ENCODE measurements around the gene EI24. TPM values are rescaled to one million over a fixed set of nuclear protein-coding genes. Genes with fewer than 3 reads are reported as not detected.

The EI24 gene
- polyA plus RNA-seq, 1 of the 3 experiments (the other 2 are of a cell fraction): 85.5 TPM

DNA sequence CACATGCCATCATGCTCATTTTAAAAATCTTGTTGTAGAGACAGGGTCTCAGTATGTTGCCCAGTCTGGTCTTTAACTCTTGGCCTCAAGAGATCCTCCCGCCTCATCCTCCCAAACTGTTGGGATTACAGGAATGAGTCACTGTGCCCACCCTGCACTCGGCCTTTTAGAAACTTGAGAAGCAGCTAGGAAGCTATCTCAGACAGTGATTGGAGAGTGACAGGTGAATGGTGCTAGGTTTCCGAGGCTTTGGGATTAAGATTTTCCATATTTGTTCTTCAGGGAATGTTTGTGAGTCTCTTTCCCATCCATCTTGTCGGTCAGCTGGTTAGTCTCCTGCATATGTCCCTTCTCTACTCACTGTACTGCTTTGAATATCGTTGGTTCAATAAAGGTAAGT is 10.5 kb downstream of the EI24 start:
- ChIA-PET CTCF (interaction anchor here (1.3 kb wide), 1 partner anchor 10 kb away, joined by 3 read pairs; the partner anchor contains the start of gene EI24), POLR2A (no interaction called here)
- 86% methylated on average over 5 of the region's 5 CpGs for WGBS (ENCODE audit: low lambda C conversion rate)

DNA sequence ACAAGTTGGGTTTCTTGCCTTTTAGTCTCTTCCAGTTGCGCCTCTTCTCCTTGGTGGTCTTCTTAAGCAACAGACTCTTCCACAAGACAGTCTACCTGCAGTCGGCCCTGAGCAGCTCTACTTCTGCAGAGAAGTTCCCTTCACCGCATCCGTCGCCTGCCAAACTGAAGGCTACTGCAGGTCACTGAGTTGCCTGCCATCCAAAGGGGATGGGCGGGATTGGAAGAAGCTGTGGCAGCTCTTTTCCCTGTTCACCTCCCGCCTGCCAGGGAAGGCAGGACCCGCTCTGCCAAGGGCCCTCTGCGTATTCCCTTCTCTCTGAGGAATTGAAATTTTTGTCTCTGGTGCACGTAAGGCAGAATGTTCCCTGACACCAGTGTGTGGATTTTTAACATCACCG is 14.2 kb downstream of the EI24 start:
- CTCF ChIA-PET: interaction anchor here (1.7 kb wide), 1 partner anchor 14 kb away, joined by 6 read pairs; the partner anchor contains the start of gene EI24

More for the DNA sequence above, 10.5 kb downstream of the EI24 start:
- Histone ChIP-seq H3K36me3 (replicated peaks in 1 of 2; ENCODE audit: control insufficient read depth in 1 of 2, insufficient read depth in 2 of 2, low read length in 1 of 2) (peaks cover 75 to 88% of the 10 kb centered on the region in 2 experiments), H3K4me3 (ENCODE audit: low read depth in 2 of 2, low read length in 1 of 2) (no peak overlapping the region), H3K9me2 (no peaks in the 10 kb centered on the region), H3K79me2 (ENCODE audit: insufficient read depth) (no peaks in the 10 kb centered on the region), H4K20me1 (ENCODE audit: insufficient read depth) (no peaks in the 10 kb centered on the region), H3K4me1 (ENCODE audit: control insufficient read depth in 1 of 2, insufficient read depth in 2 of 2, low read depth in 1 of 2, low read length in 1 of 2) (no peaks in the 10 kb centered on the region), H3F3A (replicated peaks; ENCODE audit: insufficient read depth) (peaks cover 9% of the 10 kb centered on the region), H3K9ac (no peak overlapping the region), H3K27me3 (ENCODE audit: insufficient read depth) (no peaks in the 10 kb centered on the region), H3K27ac (ENCODE audit: low read depth in 2 of 2, low read length in 1 of 2) (no peak overlapping the region), H3K4me2 (no peak overlapping the region), H3K9me3 (no peaks in the 10 kb centered on the region), H2AFZ (ENCODE audit: low read depth) (no peak overlapping the region)
- DNase-seq: no peak
- TF ChIP-seq SIN3A (IDR thresholded peaks at IDR 0.05; ENCODE audit: borderline replicate concordance, low read depth, low read length) (no peak), GATA2 (CRISPR knock-in tag; IDR thresholded peaks at IDR 0.05) (no peak), FOXM1 (IDR thresholded peaks at IDR 0.05; ENCODE audit: low read depth) (no peak), RXRA (IDR thresholded peaks at IDR 0.05; ENCODE audit: borderline replicate concordance, low read depth) (no peak)
- TF ChIP-seq, protein P1, sequence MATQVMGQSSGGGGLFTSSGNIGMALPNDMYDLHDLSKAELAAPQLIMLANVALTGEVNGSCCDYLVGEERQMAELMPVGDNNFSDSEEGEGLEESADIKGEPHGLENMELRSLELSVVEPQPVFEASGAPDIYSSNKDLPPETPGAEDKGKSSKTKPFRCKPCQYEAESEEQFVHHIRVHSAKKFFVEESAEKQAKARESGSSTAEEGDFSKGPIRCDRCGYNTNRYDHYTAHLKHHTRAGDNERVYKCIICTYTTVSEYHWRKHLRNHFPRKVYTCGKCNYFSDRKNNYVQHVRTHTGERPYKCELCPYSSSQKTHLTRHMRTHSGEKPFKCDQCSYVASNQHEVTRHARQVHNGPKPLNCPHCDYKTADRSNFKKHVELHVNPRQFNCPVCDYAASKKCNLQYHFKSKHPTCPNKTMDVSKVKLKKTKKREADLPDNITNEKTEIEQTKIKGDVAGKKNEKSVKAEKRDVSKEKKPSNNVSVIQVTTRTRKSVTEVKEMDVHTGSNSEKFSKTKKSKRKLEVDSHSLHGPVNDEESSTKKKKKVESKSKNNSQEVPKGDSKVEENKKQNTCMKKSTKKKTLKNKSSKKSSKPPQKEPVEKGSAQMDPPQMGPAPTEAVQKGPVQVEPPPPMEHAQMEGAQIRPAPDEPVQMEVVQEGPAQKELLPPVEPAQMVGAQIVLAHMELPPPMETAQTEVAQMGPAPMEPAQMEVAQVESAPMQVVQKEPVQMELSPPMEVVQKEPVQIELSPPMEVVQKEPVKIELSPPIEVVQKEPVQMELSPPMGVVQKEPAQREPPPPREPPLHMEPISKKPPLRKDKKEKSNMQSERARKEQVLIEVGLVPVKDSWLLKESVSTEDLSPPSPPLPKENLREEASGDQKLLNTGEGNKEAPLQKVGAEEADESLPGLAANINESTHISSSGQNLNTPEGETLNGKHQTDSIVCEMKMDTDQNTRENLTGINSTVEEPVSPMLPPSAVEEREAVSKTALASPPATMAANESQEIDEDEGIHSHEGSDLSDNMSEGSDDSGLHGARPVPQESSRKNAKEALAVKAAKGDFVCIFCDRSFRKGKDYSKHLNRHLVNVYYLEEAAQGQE (IDR thresholded peaks at IDR 0.05; ENCODE audit: low read depth, low read length): no peak
- TF ChIP-seq, protein P2, sequence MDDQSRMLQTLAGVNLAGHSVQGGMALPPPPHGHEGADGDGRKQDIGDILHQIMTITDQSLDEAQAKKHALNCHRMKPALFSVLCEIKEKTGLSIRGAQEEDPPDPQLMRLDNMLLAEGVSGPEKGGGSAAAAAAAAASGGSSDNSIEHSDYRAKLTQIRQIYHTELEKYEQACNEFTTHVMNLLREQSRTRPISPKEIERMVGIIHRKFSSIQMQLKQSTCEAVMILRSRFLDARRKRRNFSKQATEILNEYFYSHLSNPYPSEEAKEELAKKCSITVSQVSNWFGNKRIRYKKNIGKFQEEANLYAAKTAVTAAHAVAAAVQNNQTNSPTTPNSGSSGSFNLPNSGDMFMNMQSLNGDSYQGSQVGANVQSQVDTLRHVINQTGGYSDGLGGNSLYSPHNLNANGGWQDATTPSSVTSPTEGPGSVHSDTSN (IDR thresholded peaks at IDR 0.05): no peak

More for the DNA sequence above, 14.2 kb downstream of the EI24 start:
- Histone ChIP-seq H3K27ac (ENCODE audit: low read depth in 2 of 2, low read length in 1 of 2) (no peak overlapping the region), H3K4me1 (ENCODE audit: control insufficient read depth in 1 of 2, insufficient read depth in 2 of 2, low read depth in 1 of 2, low read length in 1 of 2) (0 out of 4 replicates have a peak, but pooled peaks cover 0 to 3% of the 10 kb centered on the region in 2 experiments), H3K4me3 (ENCODE audit: low read depth in 2 of 2, low read length in 1 of 2) (no peak overlapping the region), H3K4me2 (no peak overlapping the region), H3K36me3 (replicated peaks in 1 of 2; ENCODE audit: control insufficient read depth in 1 of 2, insufficient read depth in 2 of 2, low read length in 1 of 2) (peaks cover 45 to 56% of the 10 kb centered on the region in 2 experiments), H4K20me1 (ENCODE audit: insufficient read depth) (no peaks in the 10 kb centered on the region), H3K79me2 (ENCODE audit: insufficient read depth) (no peaks in the 10 kb centered on the region), H3K9me3 (no peaks in the 10 kb centered on the region), H2AFZ (ENCODE audit: low read depth) (no peak overlapping the region), H3F3A (replicated peaks; ENCODE audit: insufficient read depth) (peaks cover 15% of the 10 kb centered on the region), H3K9me2 (no peaks in the 10 kb centered on the region), H3K9ac (no peak overlapping the region), H3K27me3 (ENCODE audit: insufficient read depth) (no peaks in the 10 kb centered on the region)
- DNase-seq: no peak
- POLR2A ChIA-PET: no interaction called here
- WGBS (ENCODE audit: low lambda C conversion rate): 96% methylated on average over 11 of the region's 11 CpGs
- TF ChIP-seq TEAD4 (IDR thresholded peaks at IDR 0.05; ENCODE audit: borderline replicate concordance, insufficient read depth): no peak
- TF ChIP-seq RXRA (IDR thresholded peaks at IDR 0.05; ENCODE audit: borderline replicate concordance, low read depth): no peak
- TF ChIP-seq, protein P2 (IDR thresholded peaks at IDR 0.05): no peak
- TF ChIP-seq MXI1 (IDR thresholded peaks at IDR 0.05; ENCODE audit: low read depth, low read length): no peak
- no peak for TF ChIP-seq ELF1 (IDR thresholded peaks at IDR 0.05)
- TF ChIP-seq GABPA (IDR thresholded peaks at IDR 0.05; ENCODE audit: low read depth): no peak
- no peak for TF ChIP-seq EZH2phosphoT487 (IDR thresholded peaks at IDR 0.05; ENCODE audit: borderline replicate concordance, low read depth)
- TF ChIP-seq RAD21 (IDR thresholded peaks at IDR 0.05; ENCODE audit: low read length): no peak
- TF ChIP-seq CHD2 (IDR thresholded peaks at IDR 0.05; ENCODE audit: low read length, partially characterized antibody): no peak
- TF ChIP-seq FOXJ3 (CRISPR knock-in tag; IDR thresholded peaks at IDR 0.05): no peak
- TF ChIP-seq RCOR1 (IDR thresholded peaks at IDR 0.05; ENCODE audit: low read length): no peak
- TF ChIP-seq, protein P3, sequence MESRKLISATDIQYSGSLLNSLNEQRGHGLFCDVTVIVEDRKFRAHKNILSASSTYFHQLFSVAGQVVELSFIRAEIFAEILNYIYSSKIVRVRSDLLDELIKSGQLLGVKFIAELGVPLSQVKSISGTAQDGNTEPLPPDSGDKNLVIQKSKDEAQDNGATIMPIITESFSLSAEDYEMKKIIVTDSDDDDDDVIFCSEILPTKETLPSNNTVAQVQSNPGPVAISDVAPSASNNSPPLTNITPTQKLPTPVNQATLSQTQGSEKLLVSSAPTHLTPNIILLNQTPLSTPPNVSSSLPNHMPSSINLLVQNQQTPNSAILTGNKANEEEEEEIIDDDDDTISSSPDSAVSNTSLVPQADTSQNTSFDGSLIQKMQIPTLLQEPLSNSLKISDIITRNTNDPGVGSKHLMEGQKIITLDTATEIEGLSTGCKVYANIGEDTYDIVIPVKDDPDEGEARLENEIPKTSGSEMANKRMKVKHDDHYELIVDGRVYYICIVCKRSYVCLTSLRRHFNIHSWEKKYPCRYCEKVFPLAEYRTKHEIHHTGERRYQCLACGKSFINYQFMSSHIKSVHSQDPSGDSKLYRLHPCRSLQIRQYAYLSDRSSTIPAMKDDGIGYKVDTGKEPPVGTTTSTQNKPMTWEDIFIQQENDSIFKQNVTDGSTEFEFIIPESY (IDR thresholded peaks at IDR 0.05; ENCODE audit: borderline replicate concordance, low read depth): no peak
- TF ChIP-seq SMC3 (IDR thresholded peaks at IDR 0.05; ENCODE audit: low read depth, low read length): no peak

Measured in SK-N-SH (cell line).